Muscle of leg (tissue), 11 donors: ENCODE data around the gene BCR. TPM values are rescaled to one million over a fixed set of nuclear protein-coding genes. Genes with fewer than 3 reads are reported as not detected.
"Not testable (repeated sequence)": the region's sequence is repeated elsewhere in the genome, so short reads cannot be mapped to it uniquely, and the experiment has no call there.

Source experiments
- DNase-seq: peaks from one replicate; pipeline ENCODE4 v3.0.0; 2013
- H3K27ac ChIP-seq: one replicate; pipeline ENCODE4 v1.5.1; 2013; ENCODE audit warnings: mild to moderate bottlenecking, low read length, control low read depth
- H3K27me3 ChIP-seq: one replicate; pipeline ENCODE4 v1.6.1; 2013; ENCODE audit warnings: low read length; ENCODE audit not compliant: control insufficient read depth, insufficient read depth
- H3K36me3 ChIP-seq: one replicate; pipeline ENCODE4 v1.6.1; 2013; ENCODE audit warnings: low read length; ENCODE audit not compliant: control insufficient read depth, insufficient read depth
- H3K4me1 ChIP-seq: one replicate; pipeline ENCODE4 v1.6.1; 2013; ENCODE audit warnings: low read length; ENCODE audit not compliant: control insufficient read depth, insufficient read depth
- H3K4me3 ChIP-seq: one replicate; pipeline ENCODE4 v1.5.1; 2013; ENCODE audit warnings: low read length, control low read depth
- H3K9me3 ChIP-seq: replicated peaks from 2 replicates; pipeline ENCODE4 v1.6.1; 2013; ENCODE audit warnings: low read depth, low read length; ENCODE audit not compliant: control insufficient read depth
- WGBS: methylation state at CpG from one replicate; pipeline ENCODE4 v1.1.5; 2013; ENCODE audit warnings: missing lambda C conversion rate; ENCODE audit not compliant: insufficient coverage; 5-methylcytosine and 5-hydroxymethylcytosine counted together
- polyA plus RNA-seq, 8 donors: library from polyadenylated mRNA; unstranded; fragments of 120-200 nt; gene quantifications; one replicate each; pipeline versions ENCODE4 v1.2.1 to v1.2.3, GENCODE V29; 2013; ENCODE audit warnings: inconsistent platforms in 1 of 8, low replicate concordance in 1 of 8; ENCODE audit not compliant: insufficient read length in 8 of 8, insufficient read depth in 1 of 8
- total RNA-seq: library from RNA; stranded (reverse); fragments of 120-200 nt; gene quantifications from one replicate; pipeline ENCODE4 v1.2.4, GENCODE V29; 2013

Gene BCR
- total and polyA plus RNA-seq, 9 donors, result 12.7 to 27.0 (median 17.7) TPM

DNA sequence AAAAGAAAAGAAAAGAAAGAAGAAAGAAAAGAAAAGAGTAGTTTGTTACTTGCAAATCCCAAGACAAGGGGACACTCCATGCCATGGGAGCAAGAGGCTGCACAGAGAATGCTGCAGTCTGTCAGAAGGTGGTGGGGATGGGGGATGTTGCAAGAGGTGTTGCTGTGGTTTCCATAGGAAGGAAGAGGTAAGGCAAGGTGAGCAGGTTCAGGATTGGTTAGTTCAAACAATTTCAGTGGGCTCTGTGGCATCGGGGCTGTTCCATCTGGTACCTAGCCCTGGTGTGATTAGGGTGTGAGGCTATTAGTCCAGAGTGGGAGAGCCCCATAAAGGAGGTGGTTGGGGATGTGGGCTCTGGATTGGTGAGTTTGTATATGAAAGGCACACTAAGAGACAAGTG, 172.7 kb downstream of the BCR start:
- Histone ChIP-seq H3K4me1 (no peaks in the 10 kb centered on the region), H3K27ac (no peak overlapping the region), H3K4me3 (no peak overlapping the region), H3K36me3 (no peaks in the 10 kb centered on the region), H3K9me3 (no peaks in the 10 kb centered on the region), H3K27me3 (peaks cover 2% of the 10 kb centered on the region)
- DNase-seq, result no peak
- WGBS, result 92% methylated on average over 1 of the region's 1 CpG

GRCh38 chr22:23353696-23354095, 173.4 kb downstream of the BCR start:
- 73% methylated on average over 1 of the region's 1 CpG for WGBS
- Histone ChIP-seq H3K4me3 (no peak overlapping the region), H3K36me3 (no peaks in the 10 kb centered on the region), H3K9me3 (no peaks in the 10 kb centered on the region), H3K27me3 (peaks cover 2% of the 10 kb centered on the region), H3K27ac (no peak overlapping the region), H3K4me1 (no peaks in the 10 kb centered on the region)
- DNase-seq, result no peak

DNA sequence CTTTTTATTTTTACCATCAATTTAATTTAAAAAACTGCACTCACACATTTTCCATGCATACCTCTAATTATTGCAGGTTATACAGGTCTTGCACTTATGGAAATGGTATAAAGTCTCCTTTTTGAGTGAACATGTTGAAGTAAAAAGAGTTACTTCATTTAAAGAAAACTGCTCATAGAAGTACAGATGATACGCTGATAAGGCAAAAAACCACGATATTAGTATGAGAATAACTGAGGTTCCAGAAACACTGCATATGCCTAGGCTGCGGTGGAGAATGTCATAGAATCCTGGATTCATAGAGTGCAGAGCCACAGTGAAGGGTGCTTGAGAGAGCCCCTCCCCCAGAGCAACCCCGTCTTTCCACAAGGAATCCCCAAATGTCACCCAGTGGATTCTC, 175.8 kb downstream of the BCR start:
- peaks cover 8% of the 10 kb centered on the region for H3K27me3 ChIP-seq
- H3K4me1 ChIP-seq, result no peaks in the 10 kb centered on the region
- H3K27ac ChIP-seq, result no peak overlapping the region
- DNase-seq, result no peak
- WGBS, result 100% methylated on average over 1 of the region's 4 CpGs
- no peak overlapping the region for H3K4me3 ChIP-seq
- H3K9me3 ChIP-seq, result no peaks in the 10 kb centered on the region
- no peaks in the 10 kb centered on the region for H3K36me3 ChIP-seq

- no peaks in the 10 kb centered on the region for H3K9me3 ChIP-seq
- no peak for DNase-seq
These were observed 176.7 kb downstream of the BCR start for GRCh38 chr22:23357053-23357452.

DNA sequence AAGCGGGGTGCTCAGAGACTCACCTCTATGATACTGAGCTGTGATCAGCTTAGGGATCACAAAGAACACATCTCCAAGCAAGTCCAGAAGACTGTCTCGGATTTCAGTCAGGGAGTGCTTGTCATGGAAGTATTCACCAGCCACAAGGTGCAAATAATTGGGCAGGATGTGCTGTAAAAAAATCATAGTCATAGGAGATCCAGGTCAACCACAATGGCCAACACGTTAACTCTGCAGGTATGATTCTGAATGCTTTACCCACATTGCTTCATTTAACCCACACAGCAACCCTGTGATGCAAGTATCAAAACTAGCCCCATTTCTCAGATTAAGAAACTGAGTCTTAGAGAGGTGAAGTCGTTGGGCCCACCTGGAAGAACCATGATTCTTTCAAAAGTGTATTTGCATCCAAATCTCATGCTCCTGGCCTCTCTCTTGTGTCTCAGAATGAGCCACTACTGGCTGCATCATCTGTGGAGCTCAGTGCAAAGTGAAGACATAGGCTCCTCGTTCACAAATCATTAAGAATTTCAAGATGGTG, 179.3 kb downstream of the BCR start:
- no peak for DNase-seq
- Histone ChIP-seq H3K27ac (no peak overlapping the region), H3K9me3 (no peaks in the 10 kb centered on the region), H3K36me3 (no peaks in the 10 kb centered on the region), H3K4me1 (no peaks in the 10 kb centered on the region), H3K27me3 (peaks cover 6% of the 10 kb centered on the region), H3K4me3 (no peak overlapping the region)
- WGBS, result 42% methylated on average over 2 of the region's 5 CpGs

More at GRCh38 chr22:23357053-23357452, 176.7 kb downstream of the BCR start:
- peaks cover 8% of the 10 kb centered on the region for H3K27me3 ChIP-seq
- no peaks in the 10 kb centered on the region for H3K4me1 ChIP-seq
- no peak overlapping the region for H3K4me3 ChIP-seq
- WGBS, result 44% methylated on average over 6 of the region's 14 CpGs
- no peak overlapping the region for H3K27ac ChIP-seq
- no peaks in the 10 kb centered on the region for H3K36me3 ChIP-seq

GRCh38 chr22:23361676-23362075, 181.4 kb downstream of the BCR start:
- no peak for DNase-seq
- Histone ChIP-seq H3K36me3 (no peaks in the 10 kb centered on the region), H3K27me3 (peaks cover 12% of the 10 kb centered on the region), H3K4me1 (no peaks in the 10 kb centered on the region), H3K4me3 (no peak overlapping the region), H3K27ac (no peak overlapping the region), H3K9me3 (no peaks in the 10 kb centered on the region)

DNA sequence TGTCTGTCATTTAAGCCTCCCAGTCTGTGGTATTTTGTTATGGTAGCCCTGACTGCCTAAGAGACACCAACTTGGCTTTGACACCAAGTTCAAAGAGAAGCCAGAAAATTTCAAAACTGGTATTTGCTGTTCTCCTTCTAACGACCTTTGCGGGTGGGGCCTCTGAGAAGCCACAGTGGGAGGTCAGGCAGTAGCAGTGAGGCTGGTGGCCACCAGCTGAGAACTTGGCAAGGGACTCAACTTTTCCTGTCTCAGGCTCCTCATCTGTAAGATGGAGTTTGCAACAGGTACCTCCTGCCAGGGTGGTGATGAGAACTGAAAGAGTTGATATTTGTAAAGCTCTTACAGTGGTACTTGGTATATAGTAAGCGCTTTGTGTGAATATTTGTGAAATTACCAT, 183.4 kb downstream of the BCR start:
- no peak overlapping the region for H3K4me3 ChIP-seq
- no peak for DNase-seq
- WGBS, result 48% methylated on average over 2 of the region's 3 CpGs
- H3K36me3 ChIP-seq, result no peaks in the 10 kb centered on the region
- H3K27ac ChIP-seq, result no peak overlapping the region
- H3K9me3 ChIP-seq, result no peaks in the 10 kb centered on the region
- no peaks in the 10 kb centered on the region for H3K4me1 ChIP-seq
- peaks cover 17% of the 10 kb centered on the region for H3K27me3 ChIP-seq

DNA sequence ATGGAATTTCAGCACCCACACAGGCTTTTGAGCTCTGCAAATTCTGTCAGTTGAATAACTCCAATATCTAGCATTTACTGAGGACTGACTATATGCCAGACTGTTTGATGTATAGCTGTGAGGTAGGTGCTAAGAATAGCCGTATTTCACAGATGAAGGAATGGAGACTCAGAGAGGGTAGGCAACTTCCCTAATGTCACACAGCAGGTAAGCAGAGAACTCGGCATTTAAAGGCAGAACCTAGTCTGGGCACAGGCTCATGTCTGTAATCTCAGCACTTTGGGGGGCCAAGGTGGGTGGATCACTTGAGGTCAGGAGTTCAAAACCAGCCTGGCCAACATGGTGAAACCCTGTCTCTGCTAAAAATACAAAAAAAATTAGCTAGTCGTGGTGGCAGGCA, 184.1 kb downstream of the BCR start:
- WGBS, result 80% methylated on average over 1 of the region's 3 CpGs
- Histone ChIP-seq H3K36me3 (no peaks in the 10 kb centered on the region), H3K4me3 (no peak overlapping the region), H3K9me3 (no peaks in the 10 kb centered on the region), H3K27me3 (peaks cover 24% of the 10 kb centered on the region), H3K4me1 (no peaks in the 10 kb centered on the region), H3K27ac (no peak overlapping the region)
- DNase-seq, result no peak

- no peak for DNase-seq
- H3K27ac ChIP-seq, result no peak overlapping the region
- no peaks in the 10 kb centered on the region for H3K9me3 ChIP-seq
- WGBS, result 71% methylated on average over 3 of the region's 6 CpGs
- no peak overlapping the region for H3K4me3 ChIP-seq
- no peaks in the 10 kb centered on the region for H3K4me1 ChIP-seq
- no peaks in the 10 kb centered on the region for H3K36me3 ChIP-seq
- H3K27me3 ChIP-seq, result peaks cover 25% of the 10 kb centered on the region
These were observed 185.2 kb downstream of the BCR start for GRCh38 chr22:23365524-23365923.

DNA sequence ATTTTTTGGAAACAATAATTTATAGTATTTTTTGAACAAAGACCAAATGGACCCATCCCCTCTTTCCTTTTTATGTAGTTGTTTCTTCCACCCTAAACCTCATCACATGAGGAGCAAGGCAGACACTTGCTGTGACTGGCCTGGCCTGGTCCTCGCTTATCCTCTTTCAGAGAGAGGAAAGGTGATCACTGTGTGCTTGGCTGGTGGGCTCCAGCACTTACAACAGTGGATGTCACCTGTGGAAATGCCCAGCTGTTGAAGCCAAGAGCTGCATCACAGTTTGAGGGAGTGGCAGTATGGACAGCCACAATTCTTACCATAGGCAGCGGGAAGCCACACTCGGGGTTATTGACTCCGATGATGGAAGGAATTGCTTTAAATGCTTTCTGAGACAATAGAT, 185.7 kb downstream of the BCR start:
- peaks cover 23% of the 10 kb centered on the region for H3K27me3 ChIP-seq
- H3K4me3 ChIP-seq, result no peak overlapping the region
- 100% methylated on average over 1 of the region's 4 CpGs for WGBS
- DNase-seq, result no peak
- H3K36me3 ChIP-seq, result no peaks in the 10 kb centered on the region
- H3K9me3 ChIP-seq, result no peaks in the 10 kb centered on the region
- H3K4me1 ChIP-seq, result no peaks in the 10 kb centered on the region
- H3K27ac ChIP-seq, result no peak overlapping the region

GRCh38 chr22:23367196-23367595, 186.9 kb downstream of the BCR start:
- H3K9me3 ChIP-seq, H3K36me3 ChIP-seq, H3K27ac ChIP-seq, H3K4me1 ChIP-seq, DNase-seq, H3K4me3 ChIP-seq: not testable (repeated sequence)
- 40% methylated on average over 1 of the region's 3 CpGs for WGBS
- peaks cover 23% of the 10 kb centered on the region for H3K27me3 ChIP-seq
